ENCODE measurements around the gene FRMD3.

FRMD3 gene

DNA sequence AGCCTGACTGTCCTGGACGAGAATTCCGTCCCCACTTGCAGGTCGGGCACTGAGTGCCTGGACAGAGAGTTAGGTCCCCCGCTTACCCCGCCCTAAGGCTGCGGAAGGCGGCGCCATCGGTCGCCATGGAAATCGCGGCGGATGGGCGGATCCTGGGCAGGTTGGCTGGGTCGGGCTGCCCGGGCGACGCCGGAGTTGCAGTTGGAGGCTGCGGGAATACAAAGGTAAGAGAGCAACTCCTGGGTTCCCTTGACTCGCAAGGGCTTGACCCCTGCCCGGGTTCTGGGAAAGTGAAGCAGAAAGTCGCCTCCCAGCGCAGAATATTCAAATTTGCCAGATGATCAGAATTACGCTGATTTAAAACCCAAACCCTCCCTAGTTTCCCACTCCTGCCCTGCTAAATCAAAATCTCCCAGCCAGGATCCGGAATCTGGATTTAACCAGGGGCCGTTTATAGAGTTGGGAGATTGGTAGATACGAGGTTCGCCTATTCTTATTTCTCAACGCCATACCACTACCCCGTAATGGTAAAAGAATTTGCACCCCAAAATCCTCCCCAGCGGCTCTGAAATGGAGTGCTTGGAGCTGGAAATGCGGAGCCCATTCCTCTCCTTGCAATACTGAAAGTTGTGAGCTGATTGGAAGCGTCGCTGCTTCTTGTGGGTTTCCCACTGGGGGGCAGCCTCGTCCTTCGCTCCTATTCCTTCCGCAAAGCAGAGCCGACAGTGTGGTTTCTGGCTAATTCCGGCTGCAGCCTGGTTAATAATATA lies 318.9 kb downstream of the FRMD3 start:
- peak; percentile 15 for DNase-seq

DNA sequence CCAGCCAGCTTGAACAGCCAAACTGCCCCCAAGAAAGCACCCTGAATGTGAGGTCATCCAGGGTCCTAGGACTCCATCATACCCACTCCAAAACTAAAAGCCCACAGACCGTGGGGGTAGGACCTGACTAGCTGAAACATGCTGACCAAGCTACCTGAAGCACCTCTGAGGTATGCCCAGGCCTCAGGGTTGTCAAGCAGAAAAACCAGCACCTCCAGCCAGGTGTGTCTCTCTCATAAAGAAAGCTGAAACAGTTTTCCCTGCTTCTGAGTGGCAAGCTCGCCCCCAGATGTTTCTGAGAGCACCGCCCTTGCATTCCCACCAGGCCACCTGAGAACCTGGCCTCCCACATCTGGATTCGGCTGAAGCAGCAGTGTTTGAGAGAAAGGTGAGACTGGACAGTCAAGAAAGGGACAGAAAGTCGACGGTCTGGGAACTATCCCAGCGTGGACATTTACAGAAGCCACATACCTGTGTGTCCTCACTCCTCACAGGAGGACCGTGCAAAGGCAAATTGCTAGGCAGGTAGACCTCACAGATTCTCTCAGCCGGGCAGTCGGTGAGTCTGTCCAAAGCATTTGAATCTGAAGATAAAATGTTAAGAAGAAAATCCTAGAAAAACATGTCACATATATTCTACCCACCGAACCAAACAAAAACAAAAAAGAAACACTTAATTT lies 319.6 kb downstream of the FRMD3 start:
- no peak for DNase-seq

DNA sequence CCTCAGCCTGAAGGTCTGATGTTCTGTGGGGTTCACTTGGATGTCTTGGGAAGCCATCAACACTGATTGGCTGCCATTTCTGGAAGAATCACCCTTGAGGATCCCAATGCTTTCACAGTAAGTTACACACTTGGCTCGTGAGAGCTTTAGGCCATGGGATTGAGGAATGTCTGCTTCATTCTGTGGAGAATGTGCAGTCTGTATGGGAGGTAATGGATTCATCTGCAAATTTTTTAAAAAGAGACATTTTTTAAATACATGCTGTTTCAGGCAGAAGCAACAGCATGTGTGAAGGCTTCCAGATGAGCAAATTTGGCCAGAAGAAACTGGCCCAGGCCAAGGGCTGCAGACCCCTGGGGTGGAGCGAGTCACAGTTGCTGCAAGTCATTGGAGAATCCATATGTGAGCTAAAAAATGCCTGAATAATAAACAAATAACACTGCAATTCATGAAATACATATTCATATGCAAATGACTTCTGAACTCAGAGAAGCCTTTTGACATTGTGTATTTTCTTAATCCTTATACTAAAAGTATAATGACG lies 328.9 kb downstream of the FRMD3 start:
- DNase-seq, result no peak

DNA sequence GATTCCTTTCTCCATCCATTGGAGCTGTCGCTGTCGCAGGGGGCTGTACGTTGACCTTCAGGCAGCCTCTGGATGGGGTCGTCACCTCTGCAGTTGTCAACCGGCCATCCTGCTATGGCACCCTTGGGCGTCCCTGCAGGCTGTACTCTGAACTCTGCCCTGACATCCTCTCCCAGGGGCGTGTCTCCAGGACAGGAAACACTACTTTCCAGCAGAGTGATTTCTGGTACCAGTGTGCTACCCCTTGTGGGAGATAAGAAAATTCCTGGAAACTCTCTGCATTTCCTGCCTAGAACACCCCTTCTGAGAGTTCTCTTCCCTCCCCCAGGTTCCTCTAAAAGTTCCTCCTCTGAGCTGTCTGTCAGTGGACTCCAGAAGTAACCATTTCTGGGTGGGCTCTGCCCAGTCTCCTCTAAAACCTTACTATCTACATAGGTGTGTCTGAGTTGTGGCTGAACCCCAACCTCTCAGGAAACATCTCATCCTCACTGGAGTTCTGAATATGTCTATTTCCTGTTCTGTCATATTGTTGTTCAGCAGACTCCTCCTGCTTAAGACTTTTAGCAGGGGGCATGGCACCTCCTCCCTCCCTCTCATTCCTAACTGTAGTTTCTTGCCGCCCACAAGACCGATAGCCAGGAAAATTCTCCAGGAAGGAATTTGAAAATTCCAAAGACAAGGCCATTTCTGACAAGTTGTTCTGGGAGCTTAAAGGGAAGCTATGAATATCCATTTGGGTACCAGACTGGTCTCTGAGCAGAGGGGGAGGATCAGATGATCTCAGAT lies 329.9 kb downstream of the FRMD3 start:
- no peak for DNase-seq

DNA sequence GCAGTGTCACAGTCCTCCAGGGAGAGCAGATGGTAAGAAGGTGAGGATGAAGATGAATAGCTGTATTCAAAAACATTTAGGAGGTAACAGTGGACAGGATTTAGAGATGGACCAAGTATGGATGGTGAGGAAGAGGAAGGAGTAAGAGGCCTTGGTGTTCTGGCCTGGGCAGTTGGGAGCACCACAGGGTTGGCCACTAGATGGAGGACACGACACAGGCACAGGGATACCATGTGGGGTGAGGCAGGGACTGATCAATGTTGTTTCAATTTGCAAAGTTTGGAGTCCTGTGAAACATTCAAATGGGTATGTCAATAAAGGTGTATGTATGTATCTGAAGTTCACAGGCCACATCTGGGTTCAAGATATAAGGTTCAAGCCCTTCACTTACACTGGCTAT lies 334.2 kb downstream of the FRMD3 start:
- no peak for DNase-seq

DNA sequence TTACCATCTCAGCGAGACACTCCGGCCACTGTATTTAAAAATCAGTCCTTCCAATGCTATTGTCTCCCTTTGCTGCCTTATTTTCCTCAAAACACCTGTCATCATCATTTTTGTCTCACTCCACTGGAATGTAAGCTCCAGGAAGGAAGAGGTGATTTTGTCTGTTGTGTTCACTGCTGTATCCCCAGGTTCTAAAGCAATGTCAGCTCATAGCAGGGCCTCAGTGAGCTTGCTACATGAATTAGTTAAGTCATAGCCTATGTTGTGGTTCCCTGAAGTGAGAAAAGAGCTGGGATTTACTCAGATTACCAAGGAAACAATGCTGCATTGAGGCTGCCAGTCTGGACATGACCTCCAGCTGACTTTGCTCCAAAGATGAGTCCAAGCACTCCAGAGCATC lies 337.7 kb downstream of the FRMD3 start:
- DNase-seq, result no peak

DNA sequence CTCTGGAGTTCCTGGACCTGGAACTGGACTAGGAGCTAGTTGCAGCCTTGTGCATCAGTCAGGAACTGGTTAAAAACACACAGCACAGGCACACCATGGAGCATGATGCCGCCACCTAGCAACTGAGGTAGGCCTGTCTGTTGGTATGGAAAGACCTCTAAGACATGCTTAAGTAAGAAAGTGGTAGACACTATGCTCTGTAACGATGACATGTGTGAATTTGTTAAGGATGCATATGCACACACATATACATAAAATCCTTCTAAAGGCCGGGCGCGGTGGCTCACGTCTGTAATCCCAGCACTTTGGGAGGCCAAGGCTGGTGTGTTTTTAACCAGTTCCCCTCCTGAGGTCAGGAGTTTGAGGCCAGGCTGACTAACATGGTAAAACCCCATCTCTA lies 338.4 kb downstream of the FRMD3 start:
- no peak for DNase-seq

DNA sequence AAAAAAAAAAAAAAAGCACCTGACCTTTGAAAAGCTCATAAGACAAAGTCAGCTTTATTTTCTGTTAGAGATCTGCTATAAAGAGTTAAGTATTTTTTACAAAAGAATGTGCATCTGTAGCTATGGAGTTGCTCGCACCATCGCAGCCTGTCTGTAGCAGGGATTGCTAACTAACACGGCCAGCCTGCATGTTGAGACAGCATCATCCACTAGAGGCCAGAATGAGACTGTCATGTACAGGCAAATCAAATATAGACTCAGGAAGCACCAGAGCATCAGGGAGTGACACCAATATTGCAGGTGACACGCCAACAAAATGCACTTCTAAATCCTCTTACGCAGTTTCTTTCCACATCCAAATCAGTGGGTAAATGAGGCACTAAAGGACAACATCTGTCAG lies 339.0 kb downstream of the FRMD3 start:
- no peak for DNase-seq

DNA sequence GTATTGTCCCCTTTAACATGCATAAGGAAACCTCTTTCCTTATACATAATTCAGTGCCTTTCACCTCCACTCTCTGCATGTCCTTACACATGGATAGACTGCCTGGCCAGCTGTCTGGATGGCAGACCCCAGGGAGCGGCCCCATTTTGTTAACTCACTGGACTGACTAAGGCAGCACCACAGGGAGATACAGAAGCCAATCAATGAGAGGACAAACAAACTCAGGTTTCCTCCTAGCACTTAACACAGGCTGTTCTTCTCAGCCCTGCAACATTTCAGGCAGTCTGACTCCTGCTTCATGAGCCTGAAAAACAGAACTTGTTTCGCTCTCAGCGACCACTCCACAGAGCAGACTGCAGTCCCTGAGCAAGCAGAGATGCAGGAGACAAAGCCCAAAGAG lies 339.8 kb downstream of the FRMD3 start:
- DNase-seq, result no peak

DNA sequence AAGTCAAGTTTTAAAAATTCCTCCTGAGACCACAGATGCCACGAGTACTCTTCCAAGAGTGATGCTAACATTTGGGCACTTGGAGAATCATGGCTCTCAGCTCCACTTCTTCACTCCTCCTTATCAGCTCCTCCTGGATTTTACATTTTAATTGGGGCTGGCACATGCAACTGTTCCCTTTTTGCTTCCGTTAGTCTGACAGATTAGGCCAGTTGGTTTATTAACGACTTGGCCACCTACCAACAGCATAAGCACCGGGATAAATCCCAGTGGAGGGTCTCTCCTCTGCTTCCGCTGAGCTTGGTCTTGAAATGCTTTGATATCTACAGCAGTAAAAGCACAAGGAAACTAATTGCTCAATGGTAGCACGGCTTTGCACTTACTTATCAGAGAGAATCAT lies 340.6 kb downstream of the FRMD3 start:
- DNase-seq, result peak; percentile 66

DNA sequence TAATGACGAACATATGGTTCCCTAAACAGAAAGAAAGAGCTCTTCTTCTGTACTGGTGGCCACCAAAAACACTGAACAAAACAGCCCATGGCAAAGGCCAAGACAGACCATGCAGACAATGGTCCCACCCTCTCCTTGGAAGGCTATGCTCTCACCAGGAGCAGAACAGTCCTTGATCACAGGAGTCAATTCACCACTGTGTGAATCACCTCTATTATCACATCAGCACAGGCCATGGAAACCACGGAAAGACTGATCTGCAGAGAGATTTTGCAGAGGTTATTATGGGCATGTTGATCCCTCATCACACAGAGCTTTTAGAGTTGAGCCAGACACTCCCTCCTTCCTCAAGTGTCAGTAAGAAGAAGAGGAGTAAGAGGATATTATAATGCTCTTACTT lies 341.3 kb downstream of the FRMD3 start:
- no peak for DNase-seq
